SKM-1 (cell line): Measurements from ENCODE around the gene PBX3.
"Not testable (repeated sequence)": the region's sequence is repeated elsewhere in the genome, so short reads cannot be mapped to it uniquely, and the experiment has no call there.

Experiments used
- DNase-seq: peaks from one replicate; lab custom pipeline; 2025; ENCODE audit not compliant: unreplicated experiment; lab: John Stamatoyannopoulos, UW

Gene PBX3

GRCh38 chr9:125821078-125821477 lies 73.9 kb downstream of the PBX3 start:
- no peak for DNase-seq

- DNase-seq, result no peak
Observed at GRCh38 chr9:125822160-125822559, 75.0 kb downstream of the PBX3 start.

- DNase-seq, result no peak
Observed at GRCh38 chr9:125822902-125823301, 75.7 kb downstream of the PBX3 start.

- not testable (repeated sequence) for DNase-seq
Observed at GRCh38 chr9:125823874-125824406, 76.8 kb downstream of the PBX3 start.

GRCh38 chr9:125825762-125826161 lies 78.6 kb downstream of the PBX3 start:
- DNase-seq, result no peak

GRCh38 chr9:125826850-125827249 lies 79.7 kb downstream of the PBX3 start:
- DNase-seq, result no peak

- no peak for DNase-seq
Observed at GRCh38 chr9:125829743-125830142, 82.6 kb downstream of the PBX3 start.

- DNase-seq, result no peak
Observed at GRCh38 chr9:125831054-125831453, 83.9 kb downstream of the PBX3 start.

- no peak for DNase-seq
Observed at GRCh38 chr9:125831616-125832015, 84.4 kb downstream of the PBX3 start.

- no peak for DNase-seq
Observed at GRCh38 chr9:125835655-125836054, 88.5 kb downstream of the PBX3 start.

- DNase-seq, result peak; percentile 34
Observed at GRCh38 chr9:125839317-125839716, 92.1 kb downstream of the PBX3 start.

GRCh38 chr9:125841444-125841843 lies 94.3 kb downstream of the PBX3 start:
- no peak for DNase-seq

- no peak for DNase-seq
Observed at GRCh38 chr9:125842242-125842641, 95.1 kb downstream of the PBX3 start.

- no peak for DNase-seq
Observed at GRCh38 chr9:125843646-125844045, 96.5 kb downstream of the PBX3 start.

- DNase-seq, result no peak
Observed at GRCh38 chr9:125844611-125845010, 97.4 kb downstream of the PBX3 start.

- no peak for DNase-seq
Observed at GRCh38 chr9:125845271-125845808, 98.2 kb downstream of the PBX3 start.

GRCh38 chr9:125847735-125848134 lies 100.6 kb downstream of the PBX3 start:
- no peak for DNase-seq

GRCh38 chr9:125850106-125850632 lies 103.0 kb downstream of the PBX3 start:
- no peak for DNase-seq

GRCh38 chr9:125850763-125851162 lies 103.6 kb downstream of the PBX3 start:
- no peak for DNase-seq

- DNase-seq, result no peak
Observed at GRCh38 chr9:125851979-125852378, 104.8 kb downstream of the PBX3 start.

- DNase-seq, result no peak
Observed at GRCh38 chr9:125852386-125852785, 105.2 kb downstream of the PBX3 start.

GRCh38 chr9:125854553-125855275 lies 107.5 kb downstream of the PBX3 start:
- DNase-seq, result no peak
